Stimulated activated CD8-positive, alpha-beta memory T cell treated with anti-CD3 and anti-CD28 coated beads, Interleukin-4, amount 100 ng/mL, for 48 hours (primary cell): ENCODE measurements around the gene DPYSL4.

Experiments
- DNase-seq: peaks from one replicate; pipeline ENCODE4 v3.0.0-alpha.2; 2020

Gene DPYSL4

DNA sequence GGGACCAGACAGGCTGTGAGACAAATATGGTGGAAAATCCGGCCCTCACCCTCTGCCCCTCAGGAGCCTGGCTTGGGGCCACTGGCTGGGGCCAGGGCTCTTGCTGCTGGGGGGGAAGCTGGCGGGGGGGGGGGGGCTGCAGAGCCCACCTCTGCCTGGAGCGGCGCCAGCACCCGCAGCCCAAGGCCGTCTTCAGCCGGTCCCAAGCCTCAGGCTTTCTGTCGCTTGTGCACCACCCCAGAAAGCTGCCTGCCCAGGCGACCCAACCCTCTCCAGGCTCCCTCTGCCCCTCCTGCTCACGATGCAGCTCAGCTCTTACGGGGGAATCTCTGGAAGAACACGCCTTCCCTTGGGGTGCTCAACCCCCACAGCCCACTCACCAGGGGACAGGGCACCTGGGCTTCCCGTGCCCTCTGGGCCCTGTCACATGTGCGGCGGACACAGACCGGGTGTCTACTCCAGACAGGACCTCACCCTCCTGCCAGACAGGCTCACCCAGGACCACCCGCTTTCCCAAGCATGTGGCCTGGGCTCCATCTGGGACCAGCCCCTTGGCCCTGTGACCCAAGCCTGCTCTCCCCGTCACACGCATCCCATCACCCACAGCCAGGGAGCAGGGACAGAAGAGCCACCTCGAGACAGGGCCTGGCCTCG is 43.9 kb downstream of the DPYSL4 start:
- no peak for DNase-seq

DNA sequence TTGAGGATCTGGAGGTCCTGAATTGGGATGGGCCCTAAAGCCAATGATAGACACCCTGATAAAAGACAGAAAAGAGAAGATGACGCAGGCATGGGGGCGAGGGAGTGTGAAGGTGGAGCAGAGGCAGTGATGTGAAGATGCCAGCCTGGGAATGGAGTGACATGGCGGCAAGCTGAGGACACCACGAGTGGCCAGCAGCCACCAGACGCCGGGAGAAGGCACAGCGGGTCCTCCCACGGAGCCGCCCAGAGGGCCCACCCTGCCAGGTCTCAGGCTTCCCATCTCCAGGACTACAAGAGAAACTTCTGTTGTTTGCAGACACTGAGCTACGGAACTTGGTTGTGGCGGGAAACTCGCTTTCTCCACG is 44.9 kb downstream of the DPYSL4 start:
- DNase-seq = no peak

DNA sequence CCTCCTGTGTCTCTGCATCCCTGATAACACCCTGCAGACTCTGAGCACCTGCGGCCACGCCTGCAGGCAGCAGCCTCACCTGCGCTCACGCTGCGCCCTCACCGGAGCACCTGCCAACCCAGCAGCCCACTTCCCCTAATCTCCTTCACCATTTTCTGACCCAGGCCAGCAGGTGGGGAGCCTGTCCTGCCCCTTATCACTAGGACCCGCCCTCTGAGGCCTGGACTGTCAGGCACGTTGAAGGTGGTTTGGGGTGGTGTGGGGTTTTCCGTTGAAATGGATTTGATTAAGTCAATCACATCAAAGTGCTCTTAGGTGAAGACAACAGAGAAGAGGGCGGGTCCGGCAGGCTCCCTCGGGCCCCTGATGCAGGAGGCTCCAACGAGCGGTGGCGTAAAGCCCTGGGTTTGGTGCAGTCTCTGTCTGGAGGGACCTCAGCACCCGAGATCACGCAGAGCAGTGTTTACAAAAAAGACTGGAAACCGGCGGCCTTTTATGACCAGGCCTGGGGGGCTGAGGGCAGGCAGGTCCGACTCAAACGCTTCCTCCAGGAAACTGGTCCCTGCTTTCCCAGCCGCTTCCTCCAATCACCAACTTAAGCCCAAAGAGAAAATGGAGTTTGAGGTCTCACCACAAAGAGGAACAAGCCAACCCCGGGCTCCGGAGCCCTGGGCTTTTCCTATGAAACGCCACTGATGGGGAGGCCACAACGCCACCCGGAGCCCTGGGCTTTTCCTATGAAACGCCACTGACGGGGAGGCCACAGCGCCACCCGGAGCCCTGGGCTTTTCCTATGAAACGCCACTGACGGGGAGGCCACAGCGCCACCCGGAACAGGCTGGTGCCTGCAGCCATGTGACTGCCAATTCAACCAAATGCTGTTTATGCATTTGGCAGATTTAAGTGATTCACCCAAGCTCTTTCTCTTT is 45.5 kb downstream of the DPYSL4 start:
- DNase-seq = peak; percentile 43

DNA sequence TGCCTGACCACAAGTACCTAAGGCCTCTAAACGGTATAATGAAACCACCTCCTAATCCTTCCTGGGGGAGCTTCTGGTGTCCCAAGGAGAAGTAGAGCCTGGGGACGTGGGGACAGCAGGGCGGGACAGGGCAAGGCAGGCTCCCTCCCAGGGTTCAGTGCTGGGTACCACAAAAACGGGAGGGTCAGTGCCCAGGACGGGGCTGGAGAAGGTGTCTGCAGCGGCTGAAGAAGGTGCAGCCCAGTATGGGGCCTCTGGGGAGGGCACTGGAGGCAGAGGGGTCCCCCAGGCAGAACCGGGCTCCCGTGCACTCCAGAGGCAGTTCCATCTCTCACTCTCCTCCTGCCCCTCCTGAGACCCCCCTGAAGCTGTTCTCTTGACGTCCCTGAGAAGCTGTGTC is 46.2 kb downstream of the DPYSL4 start:
- no peak for DNase-seq

DNA sequence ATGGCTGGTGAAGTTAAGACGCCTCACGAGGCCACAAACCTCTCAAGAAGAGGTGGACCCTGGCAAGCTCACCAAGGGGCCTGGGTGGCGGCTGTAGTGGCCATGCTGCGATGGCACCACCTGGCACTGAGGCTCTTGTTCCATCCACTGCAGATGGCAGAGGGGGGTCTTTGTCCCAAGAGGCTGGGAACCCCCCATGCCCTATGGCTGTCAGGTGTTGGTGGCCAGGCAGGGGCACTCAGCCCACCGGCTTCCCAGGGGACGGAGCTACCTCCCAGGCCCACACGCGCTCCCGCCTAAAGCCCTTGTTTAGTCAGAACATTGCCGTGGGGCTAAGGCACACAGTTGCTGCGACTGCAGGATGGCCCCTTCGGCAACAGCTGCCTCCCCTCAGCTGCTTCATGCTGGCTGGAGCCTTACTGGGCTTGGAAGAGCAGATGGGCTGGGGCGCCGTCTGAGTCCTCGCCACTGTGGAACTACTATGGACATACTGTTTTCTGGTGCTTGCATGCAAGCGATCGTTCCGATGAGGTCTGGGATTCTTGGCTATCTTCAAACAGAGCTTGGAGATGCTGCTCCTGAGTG is 46.8 kb downstream of the DPYSL4 start:
- no peak for DNase-seq

DNA sequence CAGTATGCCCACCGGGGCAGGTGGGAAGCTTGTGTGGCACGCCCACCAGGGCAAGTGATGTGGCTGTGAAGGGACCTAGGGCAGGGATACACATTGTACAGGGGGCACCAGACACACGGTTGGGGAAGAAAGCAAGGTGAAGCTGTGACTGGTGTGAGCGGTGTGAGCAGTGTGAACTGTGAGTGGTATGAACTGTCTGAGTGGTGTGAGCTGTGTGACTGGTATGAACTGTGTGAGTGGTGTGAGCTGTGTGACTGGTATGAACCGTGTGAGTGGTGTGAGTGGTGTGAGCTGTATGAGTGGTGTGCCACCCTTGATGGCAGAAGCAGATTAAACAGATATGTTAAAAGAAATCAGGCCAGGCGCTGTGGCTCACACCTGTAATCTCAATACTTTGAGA is 48.1 kb downstream of the DPYSL4 start:
- DNase-seq = no peak

DNA sequence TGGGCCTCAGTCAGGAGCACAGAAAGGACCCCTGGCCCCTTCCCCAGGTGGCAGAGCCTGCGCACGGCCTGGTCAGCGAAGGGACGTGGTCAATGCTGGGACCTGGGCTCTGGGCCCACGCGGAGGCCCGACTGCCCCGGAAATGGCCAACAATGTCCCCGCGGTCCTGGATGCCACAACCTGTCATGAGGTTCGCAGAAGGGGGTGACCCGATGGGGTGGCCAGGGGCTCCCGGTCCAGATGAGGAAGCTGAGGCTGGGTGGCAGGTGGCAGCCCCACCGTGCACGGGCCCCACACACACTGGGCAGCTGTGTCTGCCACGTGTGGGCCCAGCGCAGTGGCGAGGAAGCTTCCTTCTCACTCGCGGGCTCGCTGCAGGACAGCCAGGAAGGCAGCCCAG is 49.4 kb downstream of the DPYSL4 start:
- DNase-seq = no peak

DNA sequence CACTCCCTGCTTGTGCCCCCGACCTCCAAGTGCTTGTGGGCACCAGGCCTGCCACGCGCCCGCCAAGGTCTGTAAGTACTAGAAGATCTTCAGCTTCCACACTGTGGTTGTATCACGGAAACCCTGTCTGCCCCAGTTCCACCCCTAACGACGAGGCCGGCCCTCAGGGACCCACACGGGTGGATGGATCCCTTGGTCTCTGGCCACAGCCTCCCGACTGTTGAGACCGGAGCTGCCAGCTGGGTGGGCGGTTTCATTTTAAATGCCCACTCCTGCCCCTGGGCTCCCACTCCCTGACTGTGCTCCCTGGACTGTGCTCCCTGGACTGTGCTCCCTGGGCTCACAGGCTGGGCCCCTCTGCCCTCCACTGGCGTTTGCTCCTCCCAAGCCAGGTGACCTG is 50.1 kb downstream of the DPYSL4 start:
- DNase-seq = no peak

DNA sequence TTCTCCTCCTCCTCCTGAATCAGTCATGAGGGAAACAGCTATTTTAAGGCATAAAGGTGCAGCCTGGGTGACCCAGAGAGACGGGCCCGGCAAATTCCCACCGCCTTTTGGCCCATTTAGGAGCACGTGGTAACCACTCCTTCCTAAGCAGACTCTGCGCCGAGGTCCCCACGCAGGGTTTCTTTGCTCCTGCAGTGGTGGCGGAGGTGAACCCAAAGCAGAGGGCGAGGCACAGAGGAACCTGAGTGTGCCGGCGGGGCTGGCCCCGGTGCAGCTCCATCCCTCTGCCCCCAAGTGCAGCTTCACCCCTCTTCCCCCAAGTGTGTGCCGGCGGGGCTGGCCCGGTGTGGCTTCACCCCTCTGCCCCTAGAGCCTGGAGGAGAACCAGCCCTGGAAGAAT is 50.6 kb downstream of the DPYSL4 start:
- no peak for DNase-seq

DNA sequence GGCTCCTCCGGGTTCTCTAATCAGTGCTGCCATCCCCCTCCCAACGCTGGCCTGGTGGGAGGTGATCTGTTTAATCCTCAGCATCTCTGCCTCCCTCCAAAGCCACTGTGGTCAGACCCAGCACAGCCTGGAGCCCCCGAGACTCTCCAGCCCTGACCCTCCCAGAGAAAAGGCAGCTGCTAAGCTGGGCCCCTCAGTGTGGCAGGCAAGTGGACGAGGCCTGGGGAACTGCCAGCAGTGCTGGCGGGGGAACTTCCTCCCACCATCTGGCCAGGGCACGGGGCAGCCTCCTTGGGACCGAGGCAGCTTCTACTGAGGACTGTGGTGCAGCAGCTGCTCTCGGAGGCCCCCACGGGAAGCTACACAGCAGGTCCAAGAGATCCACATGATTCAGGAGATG is 51.1 kb downstream of the DPYSL4 start:
- no peak for DNase-seq

DNA sequence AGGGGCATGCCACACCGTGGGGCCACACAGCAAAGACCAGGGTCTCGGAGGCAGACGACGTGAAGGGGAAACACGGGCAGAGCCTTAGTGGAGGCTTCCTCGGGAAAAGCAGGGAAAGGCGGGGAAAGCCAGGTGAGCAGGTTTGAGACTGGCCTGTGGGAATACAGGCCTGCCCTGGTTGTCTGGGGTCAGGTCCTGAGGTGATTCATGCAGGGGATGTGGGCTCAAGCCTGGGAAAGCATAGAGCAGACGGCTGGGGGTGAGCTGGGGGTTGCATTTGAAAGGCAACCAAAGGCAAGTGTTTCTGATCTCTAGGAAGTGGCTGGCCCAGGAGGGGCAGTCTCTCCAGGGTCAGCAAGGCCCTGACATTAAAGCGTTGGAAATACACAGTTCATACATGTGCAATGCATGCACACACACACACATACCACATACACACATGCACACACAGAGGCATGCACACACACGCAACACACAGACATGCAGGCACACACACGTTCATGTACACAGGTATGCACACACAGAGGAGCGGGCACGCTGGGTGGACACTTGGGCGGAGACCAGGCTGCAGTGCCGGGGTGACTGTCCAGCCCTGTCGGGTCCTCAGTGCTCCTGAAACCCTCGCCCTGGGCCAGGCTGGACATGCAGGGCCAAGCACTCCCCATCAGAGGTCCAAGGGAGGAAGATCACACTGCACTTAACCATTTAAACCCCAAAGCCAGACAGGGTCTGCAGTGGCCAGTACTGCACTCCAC is 51.8 kb downstream of the DPYSL4 start:
- no peak for DNase-seq

DNA sequence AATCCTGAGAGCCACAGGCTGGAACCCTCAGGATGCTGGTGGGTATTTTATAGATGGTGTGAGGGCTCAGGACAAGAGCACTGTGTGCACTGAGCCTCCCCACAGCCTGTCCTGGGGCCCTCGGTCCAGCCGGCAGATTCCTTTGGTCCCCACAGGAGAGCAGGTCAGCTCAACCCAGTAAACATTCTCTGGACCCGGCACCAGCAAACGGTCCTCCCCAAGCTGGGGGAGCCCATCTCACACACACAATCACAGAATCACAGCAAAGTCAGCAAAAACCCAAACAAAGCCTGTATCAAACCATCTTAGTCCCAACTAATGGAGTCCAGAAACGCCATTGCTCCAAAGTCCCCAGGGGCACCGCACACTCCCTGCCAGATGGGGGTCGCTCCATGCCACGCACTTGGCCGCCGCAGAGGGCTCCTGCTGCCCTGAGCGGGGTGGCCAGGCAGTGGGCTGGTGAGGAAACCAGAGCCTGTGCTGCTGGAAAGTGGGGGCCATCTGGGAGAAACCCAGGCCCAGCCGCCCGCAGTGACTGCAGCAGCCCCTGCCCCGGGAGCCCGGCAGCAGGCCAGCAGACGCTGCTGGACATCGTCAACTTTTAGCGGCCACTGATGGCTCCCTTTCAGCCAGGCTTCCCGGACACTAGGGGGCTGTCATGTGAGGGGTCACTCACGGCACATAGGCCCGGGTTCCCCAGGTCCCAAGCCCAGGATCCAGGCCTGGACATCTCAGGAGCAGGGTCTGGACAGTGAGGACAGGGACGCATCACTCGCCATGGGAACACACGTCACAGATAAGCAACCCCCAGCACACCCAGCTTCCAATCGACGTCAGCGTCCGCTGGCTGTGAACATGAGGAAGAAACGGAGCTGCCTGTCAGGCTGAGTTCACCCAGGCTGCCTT is 52.6 kb downstream of the DPYSL4 start:
- no peak for DNase-seq

DNA sequence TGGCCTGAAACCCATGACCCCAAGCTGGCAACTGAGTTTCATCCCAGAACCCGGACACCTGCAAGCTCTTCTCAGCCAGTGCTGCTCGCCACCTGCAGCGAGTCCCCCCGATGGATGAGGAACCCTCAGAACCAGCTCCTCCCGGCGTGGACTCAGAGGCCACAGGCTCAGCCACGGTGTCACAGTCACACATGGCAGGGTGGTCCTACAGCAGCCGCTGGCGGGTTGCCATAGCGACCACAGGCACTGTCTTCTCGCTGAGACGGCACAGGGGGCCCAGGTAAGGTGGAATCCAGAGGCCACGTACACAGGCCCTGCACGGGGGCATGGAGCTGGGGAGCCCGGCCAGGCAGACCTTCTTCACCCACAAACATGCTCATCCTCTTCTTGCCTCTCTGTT is 53.4 kb downstream of the DPYSL4 start:
- DNase-seq = no peak

DNA sequence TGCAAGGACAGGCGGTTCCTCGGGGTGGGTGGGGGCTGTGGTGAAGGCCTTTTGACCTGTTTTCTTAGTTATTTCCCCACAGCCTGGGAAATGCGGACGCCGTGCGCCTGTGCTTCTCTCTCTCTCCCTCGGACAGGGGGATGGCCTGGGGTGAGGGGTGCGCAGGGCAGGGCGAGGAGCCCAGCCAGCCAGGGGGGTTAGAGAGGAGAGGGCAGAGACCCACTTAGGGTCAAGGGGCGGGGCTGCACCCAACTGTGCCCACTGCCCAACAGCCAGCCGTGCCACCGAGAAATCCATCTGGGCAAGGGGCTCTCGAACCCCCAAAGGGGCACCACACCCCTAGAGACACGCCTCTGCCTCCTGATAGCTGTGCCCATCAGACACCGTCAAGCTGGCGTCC is 53.8 kb downstream of the DPYSL4 start:
- DNase-seq = no peak

DNA sequence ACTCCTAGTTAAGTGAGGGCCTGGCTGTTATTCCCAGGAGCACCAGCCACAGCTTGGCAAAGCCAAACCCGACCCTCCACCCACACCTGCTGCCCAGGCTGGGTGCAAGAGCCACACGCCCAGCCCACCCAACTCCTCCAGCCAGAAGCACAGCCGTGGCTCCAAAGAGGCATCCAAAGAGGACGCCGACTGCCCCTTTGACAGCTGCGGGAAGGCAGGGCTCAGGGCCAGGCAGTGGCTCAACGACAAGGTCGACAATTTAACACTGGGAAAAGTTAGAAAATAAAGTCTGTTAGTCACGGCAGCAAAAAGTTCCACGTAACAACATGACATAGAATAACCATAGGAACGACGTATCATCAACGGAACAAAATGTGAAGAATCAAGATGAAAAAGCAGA is 54.3 kb downstream of the DPYSL4 start:
- DNase-seq = no peak

DNA sequence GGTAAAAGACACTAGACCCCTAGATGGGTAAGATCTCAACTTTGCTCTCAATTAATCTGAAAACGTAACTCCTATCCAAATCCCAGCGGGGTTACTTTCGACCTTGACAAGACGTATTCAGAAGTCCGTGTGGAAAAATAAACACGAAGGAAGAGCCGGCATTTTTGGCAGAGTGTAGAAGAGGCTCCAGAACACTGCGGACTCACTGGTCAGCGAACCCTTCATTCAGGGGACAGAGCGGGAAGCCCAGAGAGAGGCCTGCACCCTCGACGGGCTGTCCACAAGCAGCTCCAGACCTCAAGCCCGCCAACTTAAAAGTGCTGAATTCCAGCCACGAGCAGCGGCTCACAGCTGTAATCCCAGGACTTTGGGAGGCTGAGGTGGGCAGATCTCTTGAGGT is 54.7 kb downstream of the DPYSL4 start:
- no peak for DNase-seq

DNA sequence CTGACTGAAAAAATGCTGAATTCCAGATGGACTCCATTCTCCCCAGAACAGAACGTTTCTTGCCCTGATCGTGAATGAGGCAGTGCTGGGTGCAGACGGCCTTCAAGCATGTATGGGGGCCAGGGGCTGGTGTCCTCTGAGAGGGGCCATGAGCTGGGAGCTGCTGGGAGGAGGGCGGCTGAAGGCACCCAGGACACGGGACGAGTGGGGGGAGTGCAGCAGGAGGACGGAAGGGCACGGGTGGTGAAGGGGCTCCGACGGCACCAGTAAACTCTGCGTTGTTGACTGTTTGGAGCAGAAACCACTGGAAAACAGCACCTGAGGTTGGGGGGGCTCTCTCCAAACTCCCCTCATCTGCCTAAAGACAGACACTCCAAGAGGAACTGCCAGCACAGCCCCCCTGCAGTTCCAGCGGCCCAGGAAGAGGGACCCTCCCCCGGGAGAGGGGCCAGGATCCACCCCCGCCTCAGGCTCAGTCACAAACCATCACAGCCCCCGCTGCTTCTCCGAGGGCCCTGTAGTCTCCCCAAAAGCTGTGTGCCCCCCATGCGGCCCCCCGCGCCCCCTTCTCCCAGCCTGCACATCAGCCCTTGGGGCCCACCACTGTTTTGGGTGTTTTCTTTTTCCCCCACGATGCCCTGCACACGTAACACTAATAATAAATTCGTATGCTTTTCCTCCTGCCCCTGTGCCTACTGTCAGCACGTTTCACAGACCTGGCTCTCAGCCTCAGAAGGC is 55.5 kb downstream of the DPYSL4 start:
- no peak for DNase-seq

DNA sequence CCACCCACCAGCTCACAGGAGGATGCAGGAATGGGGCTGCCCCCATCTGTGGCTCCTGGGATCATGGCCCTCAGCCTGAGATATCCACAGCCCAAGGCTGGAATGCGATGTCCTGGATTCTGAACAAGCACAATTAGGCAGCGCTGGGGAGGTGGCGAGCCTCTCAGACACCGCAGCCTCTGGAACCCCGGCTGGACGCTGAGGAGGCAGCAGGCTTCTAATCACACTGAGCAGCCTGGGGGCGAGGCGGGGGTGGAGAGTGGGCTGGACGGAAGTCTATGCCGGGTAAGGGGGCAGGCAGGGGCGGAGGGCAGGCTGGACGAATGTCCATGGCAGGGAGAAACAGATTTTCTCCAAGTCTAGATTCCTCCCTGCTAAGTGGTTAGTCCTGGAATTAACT is 56.4 kb downstream of the DPYSL4 start:
- DNase-seq = no peak

DNA sequence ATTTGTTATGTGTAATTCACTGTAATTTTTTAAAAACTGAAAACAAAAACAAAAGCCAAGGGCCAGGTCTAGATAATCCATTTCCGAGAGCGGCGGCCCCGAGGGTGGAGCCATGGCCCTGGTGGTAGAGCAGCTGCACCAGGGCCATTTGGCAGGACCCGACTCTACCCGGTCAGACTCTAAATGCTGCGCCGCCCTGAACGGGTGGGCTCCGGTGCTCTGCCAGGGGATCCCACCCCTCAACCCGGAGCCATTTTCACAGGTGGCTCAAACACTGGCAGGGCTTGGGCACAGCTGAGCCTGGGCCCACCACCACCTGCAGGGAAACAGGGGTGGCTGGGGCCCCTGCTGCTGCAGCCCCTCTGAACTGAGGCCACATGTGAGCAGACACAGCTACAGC is 56.9 kb downstream of the DPYSL4 start:
- DNase-seq = no peak

DNA sequence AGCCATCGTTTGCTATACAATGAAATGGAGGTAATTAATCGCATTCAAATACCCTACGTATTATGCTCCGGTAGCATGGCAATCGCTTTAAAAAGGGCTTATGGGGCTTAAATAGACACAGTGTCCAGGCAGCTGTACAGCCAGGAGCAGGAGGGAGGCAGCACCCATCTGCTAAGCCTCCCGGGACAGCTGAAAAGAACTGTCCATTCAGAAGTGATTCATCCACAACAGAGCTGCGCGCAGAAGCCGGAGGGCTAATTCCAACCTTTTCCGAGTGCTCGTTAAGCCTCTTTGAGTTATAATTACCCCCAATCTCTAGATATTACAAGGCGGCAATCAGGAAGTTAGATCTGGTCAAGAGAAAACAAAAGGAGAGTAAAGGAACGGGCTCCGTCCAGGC is 58.3 kb downstream of the DPYSL4 start:
- no peak for DNase-seq

DNA sequence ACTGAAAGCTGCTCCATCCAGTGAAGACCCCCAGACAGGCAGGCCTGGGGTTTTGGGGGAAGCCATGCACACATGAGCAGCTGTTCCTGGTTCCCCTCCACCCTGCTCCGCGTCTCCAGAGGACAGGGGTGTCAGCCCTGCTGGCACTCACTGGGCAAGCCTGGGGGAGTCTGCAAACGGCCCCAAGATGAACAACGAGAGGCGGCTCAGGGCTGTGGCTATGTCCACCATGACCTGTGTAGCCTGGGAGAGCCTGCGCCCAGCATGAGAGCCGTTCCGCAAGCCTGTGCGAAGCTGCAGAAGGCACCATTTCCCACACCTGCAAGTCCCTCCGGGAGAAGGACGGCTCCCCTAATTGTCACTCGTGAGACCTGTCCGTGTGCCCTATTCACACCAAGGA is 59.5 kb downstream of the DPYSL4 start:
- DNase-seq = no peak

DNA sequence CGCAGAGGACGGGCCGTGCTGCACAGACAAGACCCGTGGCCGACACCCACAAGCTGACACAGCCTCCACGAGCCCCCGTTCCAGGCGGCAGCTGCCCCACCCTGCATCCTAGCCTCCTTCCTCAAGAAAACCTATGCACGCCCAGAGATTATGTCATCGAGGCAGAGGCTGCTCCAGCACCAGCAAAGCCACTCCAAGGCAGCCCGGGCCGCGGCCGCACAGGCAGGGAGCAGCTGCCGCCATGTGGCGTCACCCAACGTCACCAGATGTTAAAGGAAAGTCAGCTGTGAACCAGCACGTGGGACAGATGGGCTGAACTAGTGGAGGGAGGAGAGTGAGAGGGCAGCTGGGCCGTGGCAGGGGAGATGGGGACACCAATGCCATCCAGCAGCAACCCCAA is 61.2 kb downstream of the DPYSL4 start:
- no peak for DNase-seq
